GM12801 (cell line): Measurements from ENCODE around the gene FBXL14.

ENCODE experiments used
- CTCF ChIP-seq: IDR thresholded peaks from one replicate; pipeline ENCODE4 v1.5.1; 2011; ENCODE audit warnings: control low read depth; ENCODE audit not compliant: insufficient read length; ENCODE audit errors: extremely low read depth

FBXL14 gene

DNA sequence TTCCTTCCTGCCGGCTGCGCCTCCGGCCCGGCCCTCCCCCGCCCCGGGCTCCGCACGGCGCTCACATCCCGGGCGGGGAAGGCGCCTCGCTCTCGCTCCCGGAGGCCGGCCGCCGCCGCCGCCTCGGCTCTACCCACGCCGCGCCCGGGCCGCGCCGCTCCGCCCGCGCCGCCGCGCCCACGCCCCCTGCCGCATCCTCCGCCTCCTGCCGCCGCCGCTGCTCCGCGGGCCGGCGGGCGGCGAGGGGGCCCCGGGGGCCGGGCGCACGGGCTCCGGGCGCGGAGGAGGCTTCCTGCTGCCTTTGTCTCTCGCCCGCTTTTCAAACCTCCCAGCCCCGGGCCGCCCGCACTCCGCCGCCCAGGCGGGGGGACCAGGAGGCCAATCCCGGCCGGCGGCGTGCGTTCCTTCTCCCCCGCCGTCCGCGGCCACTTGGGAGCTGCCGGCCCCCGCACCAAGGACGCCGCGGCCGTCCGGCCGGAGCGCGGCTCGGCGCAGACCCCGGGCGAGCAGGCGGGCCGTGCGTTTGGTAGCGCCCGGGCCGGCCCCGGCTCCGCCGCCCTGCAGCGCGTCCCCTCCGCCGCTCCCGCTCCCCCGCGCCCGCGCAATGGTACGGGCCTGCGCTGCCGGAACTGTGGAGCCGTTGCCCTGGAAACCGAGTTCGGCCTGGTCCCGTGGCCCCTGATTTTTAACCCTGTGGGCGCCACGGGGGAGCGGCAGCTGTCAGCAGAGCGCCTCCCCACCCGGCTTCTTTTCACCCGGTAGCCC, at the start of gene FBXL14:
Gene FBXL14, minus strand, starts transcription at position 321 of the 765 bp plus-strand sequence. CDS start 515 bp downstream, outside the sequence.
- no peak for TF ChIP-seq CTCF

DNA sequence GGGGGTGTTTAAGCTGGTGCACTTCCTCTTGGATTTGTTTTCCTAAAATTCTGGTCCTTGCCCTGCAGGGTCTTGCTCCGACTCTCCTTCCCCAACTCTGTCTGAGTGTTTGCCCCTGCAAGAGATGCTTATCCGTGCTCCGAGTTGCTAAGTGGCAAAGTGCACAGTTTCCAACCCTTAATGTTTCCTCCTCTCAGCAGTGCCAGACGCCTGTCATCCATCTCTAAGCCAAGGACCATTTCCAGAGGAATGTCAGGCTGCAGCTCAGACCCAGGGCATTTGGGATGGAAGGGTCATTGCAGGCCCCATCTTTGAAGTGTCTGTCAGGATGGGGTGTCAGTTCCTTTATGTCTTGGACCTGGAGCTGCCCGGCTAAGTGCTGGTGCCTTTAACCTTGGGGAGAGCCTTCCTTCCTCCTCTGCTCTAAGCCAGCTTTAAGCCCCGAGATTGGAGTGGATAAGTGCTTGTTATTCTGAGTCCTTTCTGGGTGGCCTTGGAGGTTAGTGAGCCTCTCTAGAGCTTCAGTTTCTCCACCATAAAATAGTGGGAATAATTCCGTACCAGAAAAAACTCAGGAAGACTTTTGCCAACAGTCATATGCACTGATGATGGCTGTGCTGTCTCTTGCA, 49.6 kb upstream of the FBXL14 start:
- TF ChIP-seq CTCF, result no peak

DNA sequence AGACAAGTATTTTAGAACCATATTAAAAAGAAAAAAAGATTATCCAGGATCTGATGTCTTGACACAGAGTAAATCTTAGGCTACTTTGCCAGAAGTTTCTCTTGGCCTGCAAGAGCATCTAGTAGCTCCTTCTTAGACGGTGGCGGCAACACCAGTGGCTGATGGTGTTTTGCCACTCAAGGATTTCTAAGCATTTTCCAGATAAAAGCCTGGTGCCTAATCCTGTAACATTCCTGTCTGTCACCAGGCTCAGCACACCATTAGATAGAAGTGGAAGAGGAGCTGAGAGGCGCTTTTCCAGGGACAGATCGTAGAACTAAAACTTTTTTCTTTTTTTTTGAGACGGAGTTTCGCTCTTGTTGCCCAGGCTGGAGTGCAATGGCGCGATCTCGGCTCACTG, 48.7 kb upstream of the FBXL14 start:
- TF ChIP-seq CTCF, result no peak

- TF ChIP-seq CTCF, result no peak
Observed at GRCh38 chr12:1642513-1642912, 48.1 kb upstream of the FBXL14 start.

DNA sequence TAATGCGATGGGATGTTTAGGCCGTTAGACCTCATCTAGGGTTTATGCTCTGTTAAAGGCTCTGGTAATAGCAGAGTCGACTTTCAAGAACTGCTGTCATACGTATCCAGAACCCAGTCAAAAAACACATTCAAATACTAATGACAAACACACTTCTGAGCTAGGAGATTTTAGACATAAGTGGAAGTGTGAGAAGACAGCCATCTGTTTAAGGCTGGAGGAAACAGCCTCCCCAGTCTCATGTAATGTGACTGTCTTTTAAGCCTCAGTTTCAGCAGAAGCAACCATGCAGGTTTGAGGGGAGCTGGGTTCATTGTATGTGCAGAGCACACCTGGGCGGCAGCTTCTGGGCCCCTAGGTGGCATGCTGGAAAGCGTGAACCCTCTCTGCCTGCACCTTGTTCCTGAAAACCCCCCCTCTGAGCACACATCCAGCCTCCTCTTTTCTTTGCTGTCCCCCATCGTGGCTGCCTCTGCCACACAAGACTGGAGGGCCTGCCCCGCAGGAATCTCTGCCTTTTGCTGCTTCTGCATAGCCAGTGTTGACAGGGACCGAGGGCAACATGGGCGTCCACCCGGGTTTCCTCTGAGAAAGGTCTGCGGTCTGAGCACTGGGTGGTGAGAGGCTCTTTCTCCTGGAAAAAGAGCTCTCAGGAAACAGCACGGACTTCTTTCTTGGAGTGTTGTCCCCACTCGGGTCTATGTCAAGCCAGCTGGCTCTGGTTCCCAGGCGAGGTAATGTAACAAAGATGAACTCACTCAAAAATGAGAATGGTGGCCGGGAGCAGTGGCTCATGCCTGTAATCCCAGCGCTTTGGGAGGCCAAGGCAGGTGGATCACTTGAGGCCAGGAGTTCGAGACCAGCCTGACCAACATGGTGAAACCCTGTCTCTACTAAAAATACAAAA, 46.2 kb upstream of the FBXL14 start:
- TF ChIP-seq CTCF, result no peak

DNA sequence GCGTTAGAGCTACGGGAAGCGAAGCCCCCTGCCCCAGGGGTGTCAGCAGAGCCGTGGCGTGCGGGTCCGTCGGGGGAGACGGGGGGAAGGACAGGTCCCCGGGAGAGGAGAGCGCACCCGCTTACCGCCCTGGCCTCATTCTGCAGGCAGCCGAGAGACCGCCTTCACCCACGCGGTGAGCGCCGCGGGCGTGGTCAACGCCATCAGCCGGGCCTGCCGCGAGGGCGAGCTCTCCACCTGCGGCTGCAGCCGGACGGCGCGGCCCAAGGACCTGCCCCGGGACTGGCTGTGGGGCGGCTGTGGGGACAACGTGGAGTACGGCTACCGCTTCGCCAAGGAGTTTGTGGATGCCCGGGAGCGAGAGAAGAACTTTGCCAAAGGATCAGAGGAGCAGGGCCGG, 45.2 kb upstream of the FBXL14 start:
- TF ChIP-seq CTCF, result no peak

GRCh38 chr12:1638203-1638602, 43.8 kb upstream of the FBXL14 start:
- no peak for TF ChIP-seq CTCF
